Measurements from ENCODE around the gene FAM20C.

The FAM20C gene

GRCh38 chr7:270351-270983 lies 78.1 kb downstream of the FAM20C start:
- Histone ChIP-seq H3K27me3 (ENCODE audit: control insufficient read depth in 1 of 2, insufficient read depth in 2 of 2, low read length in 2 of 2) (no peaks in the 10 kb centered on the region), H3K4me1 (ENCODE audit: insufficient read depth, low read length) (no peaks in the 10 kb centered on the region), H3K9me3 (ENCODE audit: low read length) (no peaks in the 10 kb centered on the region), H3K9ac (ENCODE audit: low read length) (no peak overlapping the region), H3K36me3 (ENCODE audit: insufficient read depth, low read length) (no peaks in the 10 kb centered on the region), H3K4me3 (ENCODE audit: low read depth in 1 of 2, low read length in 2 of 2) (no peak overlapping the region), H3K27ac (ENCODE audit: low read depth, low read length) (no peak overlapping the region)

DNA sequence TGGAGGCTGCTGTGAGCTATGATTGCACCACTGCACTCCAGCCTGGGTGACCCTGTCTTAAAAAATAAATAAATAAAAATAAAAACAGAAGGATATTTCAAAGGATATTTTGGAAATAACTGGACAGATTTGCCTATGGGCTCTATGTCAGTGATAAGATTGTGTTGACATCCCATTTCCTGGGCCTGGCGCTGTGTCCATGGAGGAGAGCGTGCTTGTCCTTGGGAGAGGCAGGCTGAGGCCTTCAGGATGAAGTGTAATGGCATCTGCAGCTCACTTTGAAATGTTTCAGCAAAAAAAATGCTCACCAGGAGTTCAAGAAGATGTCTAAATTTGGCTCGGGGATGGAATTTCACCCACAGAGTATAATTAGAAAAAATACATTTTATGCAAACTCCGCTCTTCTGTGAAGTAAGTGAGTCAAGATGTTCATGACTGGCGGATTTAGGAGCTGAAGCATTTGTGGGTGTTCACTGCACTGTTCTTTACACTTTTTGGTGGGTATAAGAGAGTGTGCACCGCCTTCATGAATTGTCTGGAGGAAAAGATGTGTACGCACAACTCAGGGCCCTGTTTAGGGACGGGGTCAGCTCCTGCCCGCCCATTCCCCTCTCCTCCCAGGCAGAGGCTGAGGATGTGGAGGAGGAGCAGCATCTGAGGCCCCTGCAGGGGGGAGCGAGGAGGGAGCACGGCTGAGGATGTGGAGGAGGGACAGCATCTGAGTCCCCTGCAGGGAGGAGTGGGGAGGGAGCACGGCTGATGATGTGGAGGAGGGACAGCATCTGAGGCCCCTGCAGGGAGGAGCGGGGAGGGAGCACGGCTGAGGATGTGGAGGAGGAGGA lies 79.1 kb downstream of the FAM20C start:
- H3K36me3 ChIP-seq (ENCODE audit: insufficient read depth, low read length) = no peaks in the 10 kb centered on the region
- H3K27me3 ChIP-seq (ENCODE audit: control insufficient read depth in 1 of 2, insufficient read depth in 2 of 2, low read length in 2 of 2) = no peaks in the 10 kb centered on the region
- H3K9ac ChIP-seq (ENCODE audit: low read length) = no peak overlapping the region
- H3K4me3 ChIP-seq (ENCODE audit: low read depth in 1 of 2, low read length in 2 of 2) = no peak overlapping the region
- no peaks in the 10 kb centered on the region for H3K9me3 ChIP-seq (ENCODE audit: low read length)
- no peak overlapping the region for H3K27ac ChIP-seq (ENCODE audit: low read depth, low read length)
- no peaks in the 10 kb centered on the region for H3K4me1 ChIP-seq (ENCODE audit: insufficient read depth, low read length)

DNA sequence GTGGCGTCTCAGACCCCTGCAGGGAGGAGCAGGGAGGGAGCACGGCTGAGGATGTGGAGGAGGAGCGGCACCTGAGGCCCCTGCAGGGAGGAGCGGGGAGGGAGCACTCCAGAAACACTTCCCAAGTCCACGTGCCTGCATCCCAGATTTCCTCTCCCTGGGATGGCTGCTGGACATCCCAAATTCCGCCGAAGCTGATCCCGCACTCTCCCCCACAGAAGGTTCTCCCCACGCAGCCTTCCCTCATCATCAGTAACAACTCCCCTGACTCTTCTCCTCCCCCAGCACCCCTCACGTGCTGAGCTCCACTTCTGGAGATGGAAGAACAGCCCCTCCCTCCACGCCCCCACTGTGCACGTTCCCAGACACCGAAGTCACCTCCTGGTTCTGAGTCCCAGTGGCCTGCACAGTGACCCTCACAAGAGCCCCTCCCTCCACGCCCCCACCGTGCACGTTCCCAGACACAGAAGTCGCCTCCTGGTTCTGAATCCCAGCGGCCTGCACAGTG lies 79.8 kb downstream of the FAM20C start:
- Histone ChIP-seq H3K27ac (ENCODE audit: low read depth, low read length) (no peak overlapping the region), H3K4me1 (ENCODE audit: insufficient read depth, low read length) (no peaks in the 10 kb centered on the region), H3K36me3 (ENCODE audit: insufficient read depth, low read length) (no peaks in the 10 kb centered on the region), H3K9me3 (ENCODE audit: low read length) (no peaks in the 10 kb centered on the region), H3K27me3 (ENCODE audit: control insufficient read depth in 1 of 2, insufficient read depth in 2 of 2, low read length in 2 of 2) (no peaks in the 10 kb centered on the region), H3K4me3 (ENCODE audit: low read depth in 1 of 2, low read length in 2 of 2) (no peak overlapping the region), H3K9ac (ENCODE audit: low read length) (no peak overlapping the region)

DNA sequence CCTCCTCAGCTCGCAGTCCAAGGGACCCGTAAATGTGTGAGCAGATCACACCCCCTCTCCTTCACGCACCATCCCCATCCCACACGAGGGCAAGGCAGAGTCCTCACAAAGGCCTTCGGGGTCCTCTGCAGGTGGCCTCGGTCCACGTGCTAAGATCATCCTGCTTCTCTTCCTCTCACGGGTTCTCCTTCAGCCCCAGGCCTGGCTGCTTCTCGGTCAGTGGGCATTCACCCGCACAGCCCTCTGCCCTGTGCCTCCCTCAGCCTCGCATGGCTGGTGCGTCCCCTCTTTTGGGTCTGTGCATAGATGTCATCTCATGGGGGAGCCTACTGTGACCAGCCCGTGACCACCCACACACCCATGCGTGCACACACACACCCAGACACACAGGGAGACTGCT lies 80.3 kb downstream of the FAM20C start:
- H3K27ac ChIP-seq (ENCODE audit: low read depth, low read length) = no peak overlapping the region
- H3K27me3 ChIP-seq (ENCODE audit: control insufficient read depth in 1 of 2, insufficient read depth in 2 of 2, low read length in 2 of 2) = no peaks in the 10 kb centered on the region
- no peak overlapping the region for H3K4me3 ChIP-seq (ENCODE audit: low read depth in 1 of 2, low read length in 2 of 2)
- no peaks in the 10 kb centered on the region for H3K4me1 ChIP-seq (ENCODE audit: insufficient read depth, low read length)
- H3K9me3 ChIP-seq (ENCODE audit: low read length) = no peaks in the 10 kb centered on the region
- no peaks in the 10 kb centered on the region for H3K36me3 ChIP-seq (ENCODE audit: insufficient read depth, low read length)
- H3K9ac ChIP-seq (ENCODE audit: low read length) = no peak overlapping the region

DNA sequence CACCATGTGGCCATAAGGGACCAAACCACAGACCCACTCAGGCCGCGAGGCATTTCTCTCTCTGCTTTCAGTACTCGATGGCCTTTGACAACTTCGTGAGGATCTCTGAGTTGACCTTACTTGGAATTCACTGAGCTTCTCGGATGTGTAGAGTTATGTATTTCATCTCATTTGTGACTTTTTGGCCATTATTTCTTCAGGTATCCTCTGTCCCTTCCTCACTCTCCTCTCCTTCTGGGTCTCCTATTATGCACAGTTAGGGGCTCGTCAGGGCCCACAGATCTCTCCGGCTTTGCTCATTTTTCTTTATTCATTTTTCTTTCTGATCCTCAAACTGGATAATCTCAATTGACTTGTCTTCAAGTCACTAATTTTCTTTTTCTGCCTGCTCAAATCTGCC lies 81.0 kb downstream of the FAM20C start:
- H3K4me1 ChIP-seq (ENCODE audit: insufficient read depth, low read length) = no peaks in the 10 kb centered on the region
- no peak overlapping the region for H3K27ac ChIP-seq (ENCODE audit: low read depth, low read length)
- H3K9me3 ChIP-seq (ENCODE audit: low read length) = no peaks in the 10 kb centered on the region
- H3K9ac ChIP-seq (ENCODE audit: low read length) = no peak overlapping the region
- no peak overlapping the region for H3K4me3 ChIP-seq (ENCODE audit: low read depth in 1 of 2, low read length in 2 of 2)
- H3K27me3 ChIP-seq (ENCODE audit: control insufficient read depth in 1 of 2, insufficient read depth in 2 of 2, low read length in 2 of 2) = no peaks in the 10 kb centered on the region
- H3K36me3 ChIP-seq (ENCODE audit: insufficient read depth, low read length) = no peaks in the 10 kb centered on the region

DNA sequence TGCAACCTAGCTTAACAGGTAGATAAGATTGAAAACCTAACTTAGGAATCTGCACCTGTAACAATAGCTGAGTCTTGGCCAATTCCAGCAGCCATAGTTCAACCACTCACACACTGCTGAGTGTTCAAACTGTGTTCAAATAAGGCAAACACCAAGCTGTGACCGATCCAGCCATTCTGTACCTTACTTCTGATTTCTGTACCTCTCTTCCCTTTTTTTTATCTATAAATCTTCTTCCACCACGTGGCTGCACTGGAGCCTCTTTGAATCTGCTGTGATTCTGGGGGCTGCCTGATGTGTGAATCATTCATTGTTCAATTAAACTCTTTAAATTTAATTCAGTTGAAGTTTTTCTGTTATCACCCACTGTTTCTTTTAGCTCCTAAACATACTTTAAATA lies 81.9 kb downstream of the FAM20C start:
- Histone ChIP-seq H3K9ac (ENCODE audit: low read length) (no peak overlapping the region), H3K36me3 (ENCODE audit: insufficient read depth, low read length) (no peaks in the 10 kb centered on the region), H3K4me1 (ENCODE audit: insufficient read depth, low read length) (no peaks in the 10 kb centered on the region), H3K27me3 (ENCODE audit: control insufficient read depth in 1 of 2, insufficient read depth in 2 of 2, low read length in 2 of 2) (no peaks in the 10 kb centered on the region), H3K9me3 (ENCODE audit: low read length) (no peaks in the 10 kb centered on the region), H3K4me3 (ENCODE audit: low read depth in 1 of 2, low read length in 2 of 2) (no peak overlapping the region), H3K27ac (ENCODE audit: low read depth, low read length) (no peak overlapping the region)

DNA sequence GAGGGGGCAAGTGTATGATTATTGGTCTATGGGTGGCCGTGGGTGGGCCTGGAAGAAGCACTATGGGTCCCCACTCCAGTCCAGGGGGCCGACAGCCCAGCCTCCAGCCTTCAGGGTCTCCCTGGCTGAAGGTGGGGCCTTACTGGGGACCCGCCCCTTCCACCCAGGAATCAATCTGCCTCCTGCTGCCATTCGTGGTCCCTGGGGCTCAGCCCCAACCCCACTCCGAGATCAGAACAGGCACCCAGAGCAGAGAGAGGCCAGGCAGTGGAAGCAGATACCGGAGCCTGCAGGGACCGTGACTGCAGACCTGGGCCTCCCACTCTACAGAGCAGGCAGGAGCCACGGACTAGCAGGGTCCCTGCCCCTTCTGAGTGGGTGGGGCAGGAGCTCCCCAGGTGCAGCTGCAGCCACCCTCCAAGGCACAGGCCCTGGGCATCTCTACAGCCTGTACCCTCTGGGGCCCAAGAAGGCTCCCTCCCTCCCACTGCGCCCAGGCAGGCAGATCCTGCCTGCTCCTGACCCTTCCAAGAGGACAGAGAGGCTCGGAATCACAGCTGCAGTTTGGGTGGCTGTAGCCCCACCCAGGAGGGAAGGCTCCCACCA lies 84.0 kb downstream of the FAM20C start:
- Histone ChIP-seq H3K36me3 (ENCODE audit: insufficient read depth, low read length) (no peaks in the 10 kb centered on the region), H3K9me3 (ENCODE audit: low read length) (no peaks in the 10 kb centered on the region), H3K27ac (ENCODE audit: low read depth, low read length) (no peak overlapping the region), H3K4me3 (ENCODE audit: low read depth in 1 of 2, low read length in 2 of 2) (no peak overlapping the region), H3K27me3 (ENCODE audit: control insufficient read depth in 1 of 2, insufficient read depth in 2 of 2, low read length in 2 of 2) (no peaks in the 10 kb centered on the region), H3K4me1 (ENCODE audit: insufficient read depth, low read length) (no peaks in the 10 kb centered on the region), H3K9ac (ENCODE audit: low read length) (no peak overlapping the region)

GRCh38 chr7:277228-277627 lies 84.9 kb downstream of the FAM20C start:
- Histone ChIP-seq H3K36me3 (ENCODE audit: insufficient read depth, low read length) (no peaks in the 10 kb centered on the region), H3K4me1 (ENCODE audit: insufficient read depth, low read length) (no peaks in the 10 kb centered on the region), H3K27ac (ENCODE audit: low read depth, low read length) (no peak overlapping the region), H3K9me3 (ENCODE audit: low read length) (no peaks in the 10 kb centered on the region), H3K9ac (ENCODE audit: low read length) (no peak overlapping the region), H3K27me3 (ENCODE audit: control insufficient read depth in 1 of 2, insufficient read depth in 2 of 2, low read length in 2 of 2) (no peaks in the 10 kb centered on the region), H3K4me3 (ENCODE audit: low read depth in 1 of 2, low read length in 2 of 2) (no peak overlapping the region)

DNA sequence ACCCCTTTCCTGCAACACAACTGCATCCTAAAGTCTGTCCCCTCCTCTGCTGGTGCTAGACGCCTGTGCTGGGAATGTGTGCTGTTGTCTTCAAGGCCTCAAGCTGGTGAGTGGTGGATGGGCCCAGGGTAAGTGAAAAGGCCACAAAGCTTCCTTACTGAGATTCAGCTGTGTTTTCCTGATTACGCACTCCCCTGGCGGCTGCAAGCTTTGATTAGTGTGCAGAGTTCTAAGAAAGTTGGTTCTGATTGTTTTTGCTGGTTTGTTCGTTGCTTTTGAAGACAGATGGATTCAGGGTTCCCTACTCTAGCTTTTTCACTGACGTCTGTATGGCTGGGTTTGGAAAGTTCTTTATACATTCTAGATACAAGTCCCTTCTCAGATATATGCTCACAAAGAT lies 85.7 kb downstream of the FAM20C start:
- no peaks in the 10 kb centered on the region for H3K36me3 ChIP-seq (ENCODE audit: insufficient read depth, low read length)
- no peaks in the 10 kb centered on the region for H3K4me1 ChIP-seq (ENCODE audit: insufficient read depth, low read length)
- H3K27ac ChIP-seq (ENCODE audit: low read depth, low read length) = no peak overlapping the region
- H3K4me3 ChIP-seq (ENCODE audit: low read depth in 1 of 2, low read length in 2 of 2) = no peak overlapping the region
- H3K27me3 ChIP-seq (ENCODE audit: control insufficient read depth in 1 of 2, insufficient read depth in 2 of 2, low read length in 2 of 2) = no peaks in the 10 kb centered on the region
- no peak overlapping the region for H3K9ac ChIP-seq (ENCODE audit: low read length)
- no peaks in the 10 kb centered on the region for H3K9me3 ChIP-seq (ENCODE audit: low read length)

- Histone ChIP-seq H3K9me3 (ENCODE audit: low read length) (no peaks in the 10 kb centered on the region), H3K36me3 (ENCODE audit: insufficient read depth, low read length) (no peaks in the 10 kb centered on the region), H3K4me1 (ENCODE audit: insufficient read depth, low read length) (no peaks in the 10 kb centered on the region), H3K4me3 (ENCODE audit: low read depth in 1 of 2, low read length in 2 of 2) (no peak overlapping the region), H3K9ac (ENCODE audit: low read length) (no peak overlapping the region), H3K27me3 (ENCODE audit: control insufficient read depth in 1 of 2, insufficient read depth in 2 of 2, low read length in 2 of 2) (no peaks in the 10 kb centered on the region), H3K27ac (ENCODE audit: low read depth, low read length) (no peak overlapping the region)
Observed at GRCh38 chr7:279821-280220, 87.5 kb downstream of the FAM20C start.

GRCh38 chr7:280461-280860 lies 88.1 kb downstream of the FAM20C start:
- H3K36me3 ChIP-seq (ENCODE audit: insufficient read depth, low read length) = no peaks in the 10 kb centered on the region
- H3K9ac ChIP-seq (ENCODE audit: low read length) = no peak overlapping the region
- H3K4me1 ChIP-seq (ENCODE audit: insufficient read depth, low read length) = no peaks in the 10 kb centered on the region
- H3K27ac ChIP-seq (ENCODE audit: low read depth, low read length) = no peak overlapping the region
- H3K4me3 ChIP-seq (ENCODE audit: low read depth in 1 of 2, low read length in 2 of 2) = no peak overlapping the region
- H3K9me3 ChIP-seq (ENCODE audit: low read length) = no peaks in the 10 kb centered on the region
- H3K27me3 ChIP-seq (ENCODE audit: control insufficient read depth in 1 of 2, insufficient read depth in 2 of 2, low read length in 2 of 2) = no peaks in the 10 kb centered on the region
